HCT116 (cell line): ENCODE results near the gene DNAJC6. TPM values are rescaled to one million over a fixed set of nuclear protein-coding genes. Genes with fewer than 3 reads are reported as not detected.

Source experiments
- ATAC-seq: fragments of 200-7000 bp; cut with Tn5 transposase; 2 replicates; pipeline ENCODE4 v1.9.1; 2020; ENCODE audit warnings: mild to moderate bottlenecking, moderate library complexity
- BruUV-seq: library from RNA; stranded (reverse); fragments of 400-500 nt; replicated peaks from 2 replicates; lab custom pipeline; 2021; lab: Mats Ljungman, UMichigan
- CTCF ChIA-PET: fragments of 300-600 bp; sonication (Branson Sonifier 250); formaldehyde crosslinking; loops from one replicate; lab custom pipeline; 2021; ENCODE audit warnings: antibody characterized with exemption; lab: Charles Lee
- POLR2A ChIA-PET: fragments of 300-600, 350-600 bp; sonication (Branson Sonifier 250); formaldehyde crosslinking; loops from one replicate; lab custom pipeline; 2021; ENCODE audit warnings: antibody characterized with exemption; lab: Charles Lee
- RAD21 ChIA-PET, 2 experiments: fragments of 300-600 bp; sonication (Branson Sonifier 250); formaldehyde crosslinking; loops; one replicate each; lab custom pipeline; 2023; ENCODE audit warnings: low total read pairs in 2 of 2; ENCODE audit not compliant: uncharacterized antibody in 2 of 2, unreplicated experiment in 2 of 2, low non-redundant PET in 1 of 2; lab: Charles Lee
- DNase-seq: peaks from one replicate; pipeline ENCODE4 v3.0.0-alpha.2; 2010; ENCODE audit warnings: low read depth, low spot score
- H2AFZ ChIP-seq: fragments of 200-600 bp; shearing (Covaris generic), sonication (generic); 2 replicates; pipeline ENCODE4 v1.6.1; 2017; ENCODE audit warnings: low read depth, mixed run types, mixed read lengths, antibody characterized with exemption, low read length; ENCODE audit not compliant: poor library complexity, severe bottlenecking
- H3K27ac ChIP-seq: 2 replicates; pipeline ENCODE4 v1.5.1; 2012; ENCODE audit warnings: low read depth, low read length
- H3K27me3 ChIP-seq: fragments of 200-600 bp; sonication (generic); 2 replicates; pipeline ENCODE4 v1.6.1; 2016; ENCODE audit warnings: mixed run types, low read length, mixed read lengths; ENCODE audit not compliant: insufficient read depth
- H3K36me3 ChIP-seq, 2 experiments: fragments of 200-500 bp in 1 of 2; fragments of 200-600 bp in 1 of 2; sonication (Bioruptor generic) in 1 of 2; sonication (generic) in 1 of 2; 2 replicates each; pipeline versions ENCODE4 v1.5.1 to v1.6.1; 2014 to 2016; ENCODE audit warnings: low read length in 2 of 2, inconsistent platforms in 1 of 2, mixed read lengths in 1 of 2, mixed run types in 1 of 2; ENCODE audit not compliant: insufficient read depth in 2 of 2, control insufficient read depth in 1 of 2
- H3K4me1 ChIP-seq, 2 experiments: fragments of 200-600 bp in 1 of 2; sonication (generic) in 1 of 2; 2 replicates each; pipeline versions ENCODE4 v1.5.1 to v1.6.1; 2012 to 2017; ENCODE audit warnings: low read length in 2 of 2, inconsistent platforms in 1 of 2, mild to moderate bottlenecking in 1 of 2, mixed read lengths in 1 of 2, mixed run types in 1 of 2, moderate library complexity in 1 of 2; ENCODE audit not compliant: insufficient read depth in 2 of 2, control insufficient read depth in 1 of 2
- H3K4me2 ChIP-seq: fragments of 200-600 bp; sonication (generic); 2 replicates; pipeline ENCODE4 v1.6.1; 2017; ENCODE audit warnings: mixed run types, low read length, mixed read lengths
- H3K4me3 ChIP-seq, 2 experiments: fragments of 200-600 bp in 1 of 2; sonication (generic) in 1 of 2; replicated peaks in 1 of 2; 2 replicates each; pipeline ENCODE4 v1.5.1; 2011 to 2016; ENCODE audit warnings: low read length in 2 of 2, control low read depth in 1 of 2, low read depth in 1 of 2, mild to moderate bottlenecking in 1 of 2, mixed read lengths in 1 of 2, mixed run types in 1 of 2
- H3K79me2 ChIP-seq: fragments of 200-600 bp; sonication (generic); 2 replicates; pipeline ENCODE4 v1.6.1; 2017; ENCODE audit warnings: mild to moderate bottlenecking, mixed run types, low read length, moderate library complexity, mixed read lengths; ENCODE audit not compliant: insufficient read depth
- H3K9ac ChIP-seq: fragments of 200-600 bp; sonication (generic); 2 replicates; pipeline ENCODE4 v1.6.1; 2016; ENCODE audit warnings: low read length, mixed read lengths
- H3K9me2 ChIP-seq: fragments of 200-600 bp; sonication (generic), shearing (Covaris generic); 2 replicates; pipeline ENCODE4 v1.6.1; 2017; ENCODE audit warnings: mixed run types, mild to moderate bottlenecking, moderate library complexity; ENCODE audit not compliant: insufficient read depth
- H3K9me3 ChIP-seq, 2 experiments: fragments of 200-500 bp in 1 of 2; fragments of 200-600 bp in 1 of 2; sonication (Bioruptor generic) in 1 of 2; sonication (generic) in 1 of 2; 2 replicates each; pipeline ENCODE4 v1.6.1; 2014 to 2017; ENCODE audit warnings: low read length in 2 of 2, mixed read lengths in 2 of 2, inconsistent platforms in 1 of 2, low read depth in 1 of 2, mild to moderate bottlenecking in 1 of 2, mixed run types in 1 of 2, moderate library complexity in 1 of 2; ENCODE audit not compliant: control insufficient read depth in 1 of 2, insufficient read depth in 1 of 2
- H4K20me1 ChIP-seq: fragments of 200-600 bp; sonication (generic), shearing (Covaris generic); 2 replicates; pipeline ENCODE4 v1.6.1; 2017; ENCODE audit warnings: mixed run types, mild to moderate bottlenecking, moderate library complexity; ENCODE audit not compliant: insufficient read depth
- JUND ChIP-seq: IDR thresholded peaks from 2 replicates; pipeline ENCODE4 v1.6.1; 2012
- TCF7L2 ChIP-seq: IDR thresholded peaks from 2 replicates; pipeline ENCODE4 v1.7.0; 2011; ENCODE audit warnings: borderline replicate concordance, inconsistent platforms; ENCODE audit not compliant: insufficient read depth, insufficient read length; ENCODE audit errors: extremely low read depth
- ZNF274 ChIP-seq: fragments of 200-500 bp; sonication (Bioruptor generic); IDR thresholded peaks from 2 replicates; pipeline ENCODE4 v1.6.1; 2014; ENCODE audit warnings: mild to moderate bottlenecking, low read depth, low read length, inconsistent platforms
- intact Hi-C: fragments of 100-400 bp; cut with micrococcal nuclease; formaldehyde crosslinking; loops from 2 replicates; pipeline ENCODE4 v1.10.0; 2022
- total RNA-seq: library from RNA; stranded (reverse); gene quantifications from one replicate; pipeline ENCODE4 v1.2.1, GENCODE V29; 2021; ENCODE audit not compliant: unreplicated experiment
- TF ChIP-seq, protein P1 (sequence below): IDR thresholded peaks from 2 replicates; pipeline ENCODE4 v1.6.1; 2012; ENCODE audit warnings: low read depth

The DNAJC6 gene
- total RNA-seq, 1 experiment from 2014 or later = 9.0 TPM

- RAD21 ChIA-PET = no interaction called here
- H3K4me1 ChIP-seq = peaks cover 5 to 12% of the 10 kb centered on the region in 2 experiments; a peak in 3 of 4 replicates
- no peaks in the 10 kb centered on the region for H3K9me2 ChIP-seq
- no peaks in the 10 kb centered on the region for H3K79me2 ChIP-seq
- no peak overlapping the region for H3K27ac ChIP-seq
- H3K9ac ChIP-seq = no peak overlapping the region
- H3K4me2 ChIP-seq = peak overlapping the region; percentile 34
- H2AFZ ChIP-seq = no peak overlapping the region
- POLR2A ChIA-PET = interaction anchor here (0.6 kb wide), 1 partner anchor 120 kb away, joined by 3 read pairs; no protein-coding TSS in a partner anchor
- H3K4me3 ChIP-seq = no peak overlapping the region
- no peak for DNase-seq
- peak; percentile 38; the same call in 1 of the 2 replicates for ATAC-seq
- no peaks in the 10 kb centered on the region for H3K36me3 ChIP-seq
- BruUV-seq = no TSS peak
- intact Hi-C loops = no loop called here
- TF ChIP-seq, protein P1, sequence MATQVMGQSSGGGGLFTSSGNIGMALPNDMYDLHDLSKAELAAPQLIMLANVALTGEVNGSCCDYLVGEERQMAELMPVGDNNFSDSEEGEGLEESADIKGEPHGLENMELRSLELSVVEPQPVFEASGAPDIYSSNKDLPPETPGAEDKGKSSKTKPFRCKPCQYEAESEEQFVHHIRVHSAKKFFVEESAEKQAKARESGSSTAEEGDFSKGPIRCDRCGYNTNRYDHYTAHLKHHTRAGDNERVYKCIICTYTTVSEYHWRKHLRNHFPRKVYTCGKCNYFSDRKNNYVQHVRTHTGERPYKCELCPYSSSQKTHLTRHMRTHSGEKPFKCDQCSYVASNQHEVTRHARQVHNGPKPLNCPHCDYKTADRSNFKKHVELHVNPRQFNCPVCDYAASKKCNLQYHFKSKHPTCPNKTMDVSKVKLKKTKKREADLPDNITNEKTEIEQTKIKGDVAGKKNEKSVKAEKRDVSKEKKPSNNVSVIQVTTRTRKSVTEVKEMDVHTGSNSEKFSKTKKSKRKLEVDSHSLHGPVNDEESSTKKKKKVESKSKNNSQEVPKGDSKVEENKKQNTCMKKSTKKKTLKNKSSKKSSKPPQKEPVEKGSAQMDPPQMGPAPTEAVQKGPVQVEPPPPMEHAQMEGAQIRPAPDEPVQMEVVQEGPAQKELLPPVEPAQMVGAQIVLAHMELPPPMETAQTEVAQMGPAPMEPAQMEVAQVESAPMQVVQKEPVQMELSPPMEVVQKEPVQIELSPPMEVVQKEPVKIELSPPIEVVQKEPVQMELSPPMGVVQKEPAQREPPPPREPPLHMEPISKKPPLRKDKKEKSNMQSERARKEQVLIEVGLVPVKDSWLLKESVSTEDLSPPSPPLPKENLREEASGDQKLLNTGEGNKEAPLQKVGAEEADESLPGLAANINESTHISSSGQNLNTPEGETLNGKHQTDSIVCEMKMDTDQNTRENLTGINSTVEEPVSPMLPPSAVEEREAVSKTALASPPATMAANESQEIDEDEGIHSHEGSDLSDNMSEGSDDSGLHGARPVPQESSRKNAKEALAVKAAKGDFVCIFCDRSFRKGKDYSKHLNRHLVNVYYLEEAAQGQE = peak; percentile 57
- TF ChIP-seq TCF7L2 = no peak
- TF ChIP-seq, all 23 proteins: peak for 1
- Histone ChIP-seq H3K27me3 (no peaks in the 10 kb centered on the region), H3K9me3 (no peaks in the 10 kb centered on the region), H4K20me1 (no peaks in the 10 kb centered on the region)
- CTCF ChIA-PET = no interaction called here
Measured at GRCh38 chr1:65339866-65340468, 30.6 kb downstream of the DNAJC6 start.

DNA sequence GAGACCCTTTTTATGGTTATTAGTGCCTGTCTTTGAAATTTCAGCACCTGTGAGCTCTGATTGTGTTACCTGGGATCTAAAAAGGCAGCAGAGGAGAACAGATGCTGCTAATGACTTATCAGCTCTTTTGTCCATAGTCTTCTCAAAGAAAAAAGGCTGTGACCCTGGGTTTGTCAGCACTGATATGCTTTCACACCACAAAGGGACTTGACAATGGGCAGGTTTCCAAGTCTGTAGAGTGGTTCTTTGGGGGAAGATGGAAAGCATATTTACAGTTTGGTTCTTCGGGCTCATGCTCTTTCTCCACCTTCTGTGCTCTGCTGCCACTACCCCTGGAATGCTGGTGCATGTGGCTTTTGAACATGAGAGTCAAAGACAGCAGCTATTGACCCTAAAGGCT lies 32.0 kb downstream of the DNAJC6 start:
- TF ChIP-seq JUND = no peak
- no peak for TF ChIP-seq ZNF274
- H3K27me3 ChIP-seq = no peaks in the 10 kb centered on the region
- RAD21 ChIA-PET = no interaction called here
- no TSS peak for BruUV-seq
- H3K4me1 ChIP-seq = peaks cover 5 to 12% of the 10 kb centered on the region in 2 experiments; a peak in 3 of 4 replicates
- no peak overlapping the region for H3K4me3 ChIP-seq
- no peaks in the 10 kb centered on the region for H3K9me3 ChIP-seq
- CTCF ChIA-PET = no interaction called here
- no peaks in the 10 kb centered on the region for H3K36me3 ChIP-seq
- intact Hi-C loops = no loop called here
- H4K20me1 ChIP-seq = no peaks in the 10 kb centered on the region
- H3K4me2 ChIP-seq = no peak overlapping the region
- ATAC-seq (no peak), DNase-seq (no peak)
- no peaks in the 10 kb centered on the region for H3K9me2 ChIP-seq
- H3K79me2 ChIP-seq = no peaks in the 10 kb centered on the region
- POLR2A ChIA-PET = no interaction called here
- H2AFZ ChIP-seq = no peak overlapping the region
- H3K9ac ChIP-seq = no peak overlapping the region
- H3K27ac ChIP-seq = no peak overlapping the region
